Measurements from ENCODE around the gene PTPRM.

The PTPRM gene

DNA sequence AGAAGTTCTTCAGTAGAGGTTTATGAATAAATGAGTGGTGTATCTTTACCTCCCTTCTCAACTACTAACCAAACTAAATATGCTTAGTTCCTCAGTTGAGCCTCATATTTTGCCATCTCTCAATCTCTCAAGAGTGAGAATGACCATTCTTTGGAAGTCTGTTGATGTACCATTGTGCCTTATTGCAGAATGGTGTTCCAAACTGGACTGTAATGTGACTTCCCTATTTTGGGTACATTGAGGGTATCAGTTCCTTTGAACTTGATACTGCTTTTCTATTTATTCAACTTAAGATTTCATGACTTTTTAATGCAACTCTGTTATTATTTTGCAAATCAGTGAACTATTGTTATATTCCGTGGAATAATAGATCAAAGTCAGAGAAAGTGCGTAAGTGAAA, 159.4 kb downstream of the PTPRM start:
- TF ChIP-seq, protein P1, sequence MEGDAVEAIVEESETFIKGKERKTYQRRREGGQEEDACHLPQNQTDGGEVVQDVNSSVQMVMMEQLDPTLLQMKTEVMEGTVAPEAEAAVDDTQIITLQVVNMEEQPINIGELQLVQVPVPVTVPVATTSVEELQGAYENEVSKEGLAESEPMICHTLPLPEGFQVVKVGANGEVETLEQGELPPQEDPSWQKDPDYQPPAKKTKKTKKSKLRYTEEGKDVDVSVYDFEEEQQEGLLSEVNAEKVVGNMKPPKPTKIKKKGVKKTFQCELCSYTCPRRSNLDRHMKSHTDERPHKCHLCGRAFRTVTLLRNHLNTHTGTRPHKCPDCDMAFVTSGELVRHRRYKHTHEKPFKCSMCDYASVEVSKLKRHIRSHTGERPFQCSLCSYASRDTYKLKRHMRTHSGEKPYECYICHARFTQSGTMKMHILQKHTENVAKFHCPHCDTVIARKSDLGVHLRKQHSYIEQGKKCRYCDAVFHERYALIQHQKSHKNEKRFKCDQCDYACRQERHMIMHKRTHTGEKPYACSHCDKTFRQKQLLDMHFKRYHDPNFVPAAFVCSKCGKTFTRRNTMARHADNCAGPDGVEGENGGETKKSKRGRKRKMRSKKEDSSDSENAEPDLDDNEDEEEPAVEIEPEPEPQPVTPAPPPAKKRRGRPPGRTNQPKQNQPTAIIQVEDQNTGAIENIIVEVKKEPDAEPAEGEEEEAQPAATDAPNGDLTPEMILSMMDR (conservative IDR thresholded peaks at IDR 0.05; ENCODE audit: low read depth, low read length), result no peak
- no peak for DNase-seq (ENCODE audit: low read depth)
- no peak overlapping the region for H3K4me3 ChIP-seq (ENCODE audit: low read length)

DNA sequence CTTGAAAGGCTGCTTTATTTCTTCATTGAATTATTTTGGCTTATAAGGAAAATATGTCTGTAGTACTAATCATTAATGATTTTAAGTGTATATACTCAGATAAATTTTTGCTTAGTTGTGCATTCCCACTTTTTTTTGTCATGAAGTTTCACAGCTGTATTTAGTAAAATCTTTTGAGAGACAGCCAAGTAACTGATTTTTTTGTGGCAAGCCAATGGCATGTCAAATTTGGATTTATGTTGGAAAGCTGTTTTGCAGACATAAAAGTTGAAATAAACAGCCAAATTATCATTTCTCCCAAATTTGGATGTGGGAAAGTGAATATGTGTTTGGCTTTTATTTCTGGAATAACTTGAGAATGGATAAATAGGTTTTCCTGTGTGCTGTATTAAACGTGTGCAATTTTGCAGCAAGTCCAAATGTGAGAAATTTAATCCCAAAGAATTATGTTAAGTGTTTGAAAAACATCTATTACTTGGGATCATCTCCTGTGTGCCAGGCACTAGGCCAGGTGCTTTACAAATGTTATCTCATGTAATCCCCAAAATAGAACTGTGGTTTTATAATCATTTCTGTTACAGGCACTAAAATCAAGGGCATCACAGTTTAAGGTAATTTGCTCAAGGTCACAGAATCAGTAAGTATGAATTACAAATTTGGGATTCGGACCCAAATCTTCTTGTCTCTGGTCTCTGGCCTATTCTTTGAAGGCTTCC, 160.4 kb downstream of the PTPRM start:
- TF ChIP-seq, protein P1 (conservative IDR thresholded peaks at IDR 0.05; ENCODE audit: low read depth, low read length), result no peak
- DNase-seq (ENCODE audit: low read depth), result no peak
- no peak overlapping the region for H3K4me3 ChIP-seq (ENCODE audit: low read length)

DNA sequence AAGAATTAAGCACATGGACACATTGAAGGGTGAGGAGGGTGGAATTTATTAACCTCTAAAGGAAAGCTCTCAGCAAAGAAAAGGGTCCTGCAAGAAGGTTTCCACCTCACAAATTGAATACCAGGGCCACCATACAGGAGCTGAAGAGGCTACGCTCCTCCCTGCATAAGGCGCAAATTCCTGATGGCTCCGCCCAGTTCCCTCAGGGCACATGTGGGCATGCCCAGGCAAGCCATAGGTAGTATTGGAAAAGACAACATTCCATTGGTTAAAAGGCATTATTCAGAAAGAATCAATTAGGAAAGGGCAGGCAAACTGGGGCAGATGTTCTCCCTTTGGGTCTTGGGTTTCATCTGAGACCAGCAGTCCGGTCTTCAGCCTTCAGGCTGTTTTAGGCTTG, 161.2 kb downstream of the PTPRM start:
- DNase-seq (ENCODE audit: low read depth), result no peak
- TF ChIP-seq, protein P1 (conservative IDR thresholded peaks at IDR 0.05; ENCODE audit: low read depth, low read length), result no peak
- H3K4me3 ChIP-seq (ENCODE audit: low read length), result no peak overlapping the region

DNA sequence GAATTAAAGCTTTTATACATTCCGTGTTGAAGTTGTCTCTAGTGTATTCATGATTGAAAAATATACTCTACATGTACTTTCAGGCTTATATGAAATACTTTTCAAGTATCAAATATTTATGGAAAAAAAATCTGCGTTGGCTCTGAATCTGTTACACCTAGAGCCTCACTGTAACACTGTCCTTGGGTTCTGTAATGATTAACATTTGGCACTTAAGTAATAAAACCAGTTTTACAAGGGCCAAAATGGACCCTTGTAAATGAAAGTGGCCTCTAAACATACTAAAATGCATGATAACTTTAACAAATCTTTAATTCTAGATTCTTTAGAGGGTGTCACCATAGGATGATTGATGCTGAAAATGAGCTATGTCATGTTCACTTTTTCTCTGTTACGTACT, 162.8 kb downstream of the PTPRM start:
- DNase-seq (ENCODE audit: low read depth), result no peak
- no peak overlapping the region for H3K4me3 ChIP-seq (ENCODE audit: low read length)
- TF ChIP-seq, protein P1 (conservative IDR thresholded peaks at IDR 0.05; ENCODE audit: low read depth, low read length), result no peak

DNA sequence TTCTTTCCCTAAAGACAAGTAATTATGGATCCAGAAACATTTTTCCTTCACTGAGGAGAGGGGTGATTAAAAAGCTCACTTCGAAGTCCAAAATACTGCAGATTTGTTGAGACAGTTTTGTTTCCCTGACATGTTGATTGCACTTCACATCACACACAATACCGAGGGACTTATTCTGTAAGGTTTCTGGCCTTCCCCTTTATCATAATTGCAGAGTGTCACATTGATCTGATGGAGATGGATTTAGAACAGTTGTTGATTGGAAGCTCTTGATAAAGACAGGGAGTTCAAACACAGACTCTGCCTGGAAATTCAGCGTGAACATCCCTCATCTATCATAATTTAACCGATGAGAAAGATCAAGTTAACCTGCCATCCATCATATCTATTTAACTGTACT, 163.6 kb downstream of the PTPRM start:
- H3K4me3 ChIP-seq (ENCODE audit: low read length), result no peak overlapping the region
- no peak for DNase-seq (ENCODE audit: low read depth)
- TF ChIP-seq, protein P1 (conservative IDR thresholded peaks at IDR 0.05; ENCODE audit: low read depth, low read length), result no peak

DNA sequence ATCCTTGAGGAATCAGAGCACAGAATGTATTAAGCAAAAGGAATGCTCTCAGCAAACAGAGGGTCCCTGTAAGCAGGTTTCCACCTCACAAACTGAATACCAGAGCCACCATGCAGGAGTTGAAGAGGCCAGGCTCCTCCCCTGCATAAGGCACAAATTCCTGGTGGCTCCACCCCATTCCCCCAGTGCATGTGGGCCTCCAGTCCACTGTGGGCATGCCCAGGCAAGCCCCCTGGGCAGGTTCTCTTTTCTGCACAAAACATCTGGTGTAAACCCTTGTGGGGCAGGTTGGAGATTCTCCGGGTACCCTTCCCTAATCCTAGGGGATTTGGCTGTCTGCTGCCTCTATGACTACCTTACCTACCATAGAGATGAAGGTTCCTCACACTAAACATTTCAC, 166.5 kb downstream of the PTPRM start:
- TF ChIP-seq, protein P1 (conservative IDR thresholded peaks at IDR 0.05; ENCODE audit: low read depth, low read length), result no peak
- no peak for DNase-seq (ENCODE audit: low read depth)
- H3K4me3 ChIP-seq (ENCODE audit: low read length), result no peak overlapping the region

DNA sequence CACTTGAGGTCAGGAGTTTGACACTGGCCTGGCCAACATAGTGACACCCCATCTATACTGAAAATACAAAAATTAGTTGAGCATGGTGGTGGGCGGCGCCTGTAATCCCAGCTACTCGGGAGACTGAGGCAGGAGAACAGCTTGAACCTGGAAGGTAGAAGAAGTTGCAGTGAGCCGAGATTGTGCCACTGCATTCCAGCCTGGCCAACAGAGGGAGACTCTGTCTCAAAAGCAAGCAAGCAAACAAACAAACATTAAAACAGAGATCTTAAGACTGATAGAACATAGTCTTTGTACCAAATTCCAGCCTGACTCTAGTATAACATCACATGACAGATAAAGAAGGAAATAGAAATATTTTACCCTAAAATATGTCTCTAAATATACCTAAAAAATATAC, 168.1 kb downstream of the PTPRM start:
- TF ChIP-seq, protein P1 (conservative IDR thresholded peaks at IDR 0.05; ENCODE audit: low read depth, low read length), result peak; percentile 60
- no peak overlapping the region for H3K4me3 ChIP-seq (ENCODE audit: low read length)
- no peak for DNase-seq (ENCODE audit: low read depth)
